ENCODE results near the gene CTBP1. TPM values are rescaled to one million over a fixed set of nuclear protein-coding genes. Genes with fewer than 3 reads are reported as not detected.
A peak's percentile ranks its signal among the peaks of the same experiment; 100 is the strongest.

Gene CTBP1
- total and polyA plus RNA-seq, 9 of the 15 experiments (the other 6 are each of a cell fraction or from before 2014, with no cell fraction given) = 14.5 to 162 (median 68.2) TPM

- no peak for TF ChIP-seq UBTF (IDR thresholded peaks at IDR 0.05; ENCODE audit: borderline replicate concordance in 1 of 2, low read depth in 2 of 2, low read length in 2 of 2)
- TF ChIP-seq MBD2 (IDR thresholded peaks at IDR 0.05; ENCODE audit: borderline replicate concordance, low read depth) = no peak
- no peak for TF ChIP-seq FOXA3 (CRISPR knock-in tag; conservative IDR thresholded peaks at IDR 0.05 in 1 of 2, IDR thresholded peaks at IDR 0.05 in 1 of 2)
- TF ChIP-seq, protein P1, sequence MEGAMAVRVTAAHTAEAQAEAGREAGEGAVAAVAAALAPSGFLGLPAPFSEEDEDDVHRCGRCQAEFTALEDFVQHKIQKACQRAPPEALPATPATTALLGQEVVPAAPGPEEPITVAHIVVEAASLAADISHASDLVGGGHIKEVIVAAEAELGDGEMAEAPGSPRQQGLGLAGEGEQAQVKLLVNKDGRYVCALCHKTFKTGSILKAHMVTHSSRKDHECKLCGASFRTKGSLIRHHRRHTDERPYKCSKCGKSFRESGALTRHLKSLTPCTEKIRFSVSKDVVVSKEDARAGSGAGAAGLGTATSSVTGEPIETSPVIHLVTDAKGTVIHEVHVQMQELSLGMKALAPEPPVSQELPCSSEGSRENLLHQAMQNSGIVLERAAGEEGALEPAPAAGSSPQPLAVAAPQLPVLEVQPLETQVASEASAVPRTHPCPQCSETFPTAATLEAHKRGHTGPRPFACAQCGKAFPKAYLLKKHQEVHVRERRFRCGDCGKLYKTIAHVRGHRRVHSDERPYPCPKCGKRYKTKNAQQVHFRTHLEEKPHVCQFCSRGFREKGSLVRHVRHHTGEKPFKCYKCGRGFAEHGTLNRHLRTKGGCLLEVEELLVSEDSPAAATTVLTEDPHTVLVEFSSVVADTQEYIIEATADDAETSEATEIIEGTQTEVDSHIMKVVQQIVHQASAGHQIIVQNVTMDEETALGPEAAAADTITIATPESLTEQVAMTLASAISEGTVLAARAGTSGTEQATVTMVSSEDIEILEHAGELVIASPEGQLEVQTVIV (CRISPR knock-in tag; IDR thresholded peaks at IDR 0.05; ENCODE audit: borderline replicate concordance) = no peak
- TF ChIP-seq ZKSCAN8 (CRISPR knock-in tag; IDR thresholded peaks at IDR 0.05) = no peak
- no peak for TF ChIP-seq PHF21A (IDR thresholded peaks at IDR 0.05; ENCODE audit: borderline replicate concordance, low read depth)
- no peak for TF ChIP-seq NCOA4 (IDR thresholded peaks at IDR 0.05; ENCODE audit: partially characterized antibody)
- no peak for TF ChIP-seq ZNF740 (CRISPR knock-in tag; IDR thresholded peaks at IDR 0.05)
- no peak for TF ChIP-seq ZNF740 (tag; IDR thresholded peaks at IDR 0.05)
- no peak for TF ChIP-seq ZBTB1 (CRISPR knock-in tag; IDR thresholded peaks at IDR 0.05; ENCODE audit: borderline replicate concordance, low read depth)
- TF ChIP-seq ZNF778 (CRISPR knock-in tag; IDR thresholded peaks at IDR 0.05) = no peak
- no peak for TF ChIP-seq ARHGAP35 (IDR thresholded peaks at IDR 0.05; ENCODE audit: partially characterized antibody)
- no peak for TF ChIP-seq STAT5A (IDR thresholded peaks at IDR 0.05; ENCODE audit: borderline replicate concordance, low read length)
- peak; percentile 64 for TF ChIP-seq CHD1 (IDR thresholded peaks at IDR 0.05; ENCODE audit: low read length)
- TF ChIP-seq ZC3H4 (CRISPR knock-in tag; IDR thresholded peaks at IDR 0.05; ENCODE audit: borderline replicate concordance) = no peak
- TF ChIP-seq, protein P2, sequence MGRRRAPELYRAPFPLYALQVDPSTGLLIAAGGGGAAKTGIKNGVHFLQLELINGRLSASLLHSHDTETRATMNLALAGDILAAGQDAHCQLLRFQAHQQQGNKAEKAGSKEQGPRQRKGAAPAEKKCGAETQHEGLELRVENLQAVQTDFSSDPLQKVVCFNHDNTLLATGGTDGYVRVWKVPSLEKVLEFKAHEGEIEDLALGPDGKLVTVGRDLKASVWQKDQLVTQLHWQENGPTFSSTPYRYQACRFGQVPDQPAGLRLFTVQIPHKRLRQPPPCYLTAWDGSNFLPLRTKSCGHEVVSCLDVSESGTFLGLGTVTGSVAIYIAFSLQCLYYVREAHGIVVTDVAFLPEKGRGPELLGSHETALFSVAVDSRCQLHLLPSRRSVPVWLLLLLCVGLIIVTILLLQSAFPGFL (CRISPR knock-in tag; IDR thresholded peaks at IDR 0.05) = 0 out of 2 replicates have a peak, but pooled peaks have one; percentile 51
- no peak for TF ChIP-seq MITF (IDR thresholded peaks at IDR 0.05)
- TF ChIP-seq ZBED1 (IDR thresholded peaks at IDR 0.05) = no peak
- TF ChIP-seq ADNP (tag; IDR thresholded peaks at IDR 0.05) = no peak
Observed at GRCh38 chr4:1247864-1248244, 1.1 kb downstream of the CTBP1 start (continued).

Data from K562 (cell line).